Measurements from ENCODE around the gene HS3ST6.

DNA sequence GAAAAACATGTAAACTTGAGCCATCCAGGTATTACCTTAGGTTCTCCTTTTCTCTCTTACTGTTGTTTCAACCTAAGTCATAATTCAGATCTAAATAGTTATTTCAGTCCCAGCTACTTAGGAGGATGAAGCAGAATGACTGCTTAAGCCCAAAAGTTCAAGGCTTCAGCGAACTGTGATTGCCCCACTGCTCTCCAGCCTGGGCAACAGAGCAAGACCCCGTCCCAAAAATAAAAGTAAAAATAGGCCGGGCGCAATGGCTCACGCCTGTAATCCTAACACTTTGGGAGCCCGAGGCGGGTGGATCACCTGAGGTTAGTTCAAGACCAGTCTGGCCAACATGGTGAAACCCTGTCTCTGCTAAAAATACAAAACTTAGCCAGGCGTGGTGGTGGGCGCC lies 55.8 kb downstream of the HS3ST6 start:
- TF ChIP-seq GATA2 (IDR thresholded peaks at IDR 0.05; ENCODE audit: low read depth, low read length): no peak
- TF ChIP-seq GATA3 (IDR thresholded peaks at IDR 0.05; ENCODE audit: low read depth, low read length): no peak
